ENCODE measurements around the gene ESPL1. TPM values are rescaled to one million over a fixed set of nuclear protein-coding genes. Genes with fewer than 3 reads are reported as not detected.

ESPL1 gene
- total and polyA plus RNA-seq, 2 of the 8 experiments (the other 6 are each of a cell fraction or from before 2014, with no cell fraction given): 31.8 to 52.7 TPM

DNA sequence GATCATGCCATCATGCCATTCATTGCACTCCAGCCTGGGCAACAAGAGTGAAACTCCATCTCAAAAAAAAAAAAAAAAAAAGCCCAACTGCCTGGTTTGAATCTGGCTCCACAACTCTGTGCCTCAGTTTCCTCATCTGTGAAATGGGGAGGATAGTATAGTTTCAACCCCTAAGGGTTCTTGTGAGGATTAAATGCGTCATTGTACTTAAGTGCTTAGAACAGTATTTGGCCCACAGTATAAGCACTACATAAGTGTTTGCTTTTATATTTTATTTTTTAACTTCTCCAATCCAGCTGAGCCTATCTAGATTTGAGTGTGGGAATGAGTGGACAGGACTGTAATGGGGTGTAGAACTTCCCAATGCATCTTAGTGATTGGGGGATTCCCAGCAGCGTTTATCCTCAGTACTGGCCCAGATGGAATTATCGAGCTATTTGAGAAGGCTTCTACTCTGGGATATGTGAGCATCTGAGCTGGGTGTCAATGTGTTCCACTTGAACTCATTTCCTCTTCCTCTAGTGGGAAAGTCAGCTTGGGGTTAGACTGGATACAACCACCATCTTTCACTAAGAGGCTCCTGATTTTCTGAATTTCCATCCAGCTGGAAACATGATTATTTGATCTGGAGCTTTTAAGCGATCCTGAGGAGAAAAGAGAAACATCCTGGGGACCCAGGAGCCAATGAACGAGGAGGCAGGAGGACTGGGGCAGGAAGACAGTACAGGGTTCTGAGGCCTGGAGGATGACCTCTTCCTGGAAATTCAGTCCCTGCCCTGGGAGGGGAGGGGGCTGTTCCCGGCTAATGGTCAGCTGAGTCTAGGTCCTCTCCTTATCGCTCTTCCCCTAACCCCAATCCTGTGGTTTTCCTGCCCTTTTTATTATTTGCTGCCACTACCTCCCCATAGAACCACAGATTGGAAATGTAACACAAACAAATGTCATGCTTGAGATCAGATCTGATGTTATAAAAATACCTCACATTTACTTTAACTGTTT is 9.3 kb upstream of the ESPL1 start (continued):
- TF ChIP-seq ATF3 (IDR thresholded peaks at IDR 0.05; ENCODE audit: insufficient read depth, low read depth, low read length) (no peak), SP1 (IDR thresholded peaks at IDR 0.05; ENCODE audit: low read depth, low read length) (no peak), NRF1 (IDR thresholded peaks at IDR 0.05; ENCODE audit: low read depth, low read length) (no peak), SIN3A (conservative IDR thresholded peaks at IDR 0.05 in 1 of 2, IDR thresholded peaks at IDR 0.05 in 1 of 2; ENCODE audit: low read depth in 1 of 2, low read length in 2 of 2) (no peak), GTF2F1 (IDR thresholded peaks at IDR 0.05; ENCODE audit: borderline replicate concordance, low read depth, low read length) (no peak), CTBP2 (IDR thresholded peaks at IDR 0.05; ENCODE audit: borderline replicate concordance, insufficient read depth, insufficient read length, low read length) (no peak), TBP (IDR thresholded peaks at IDR 0.05; ENCODE audit: low read depth, low read length) (no peak), CBX5 (IDR thresholded peaks at IDR 0.05; ENCODE audit: low read depth, low read length) (no peak), GABPA (IDR thresholded peaks at IDR 0.05; ENCODE audit: borderline replicate concordance, insufficient read depth, low read length) (no peak)
- TF ChIP-seq, protein P1, sequence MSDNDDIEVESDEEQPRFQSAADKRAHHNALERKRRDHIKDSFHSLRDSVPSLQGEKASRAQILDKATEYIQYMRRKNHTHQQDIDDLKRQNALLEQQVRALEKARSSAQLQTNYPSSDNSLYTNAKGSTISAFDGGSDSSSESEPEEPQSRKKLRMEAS (IDR thresholded peaks at IDR 0.05): no peak
